Kidney epithelial cell (primary cell): ENCODE measurements around the gene SIM2. TPM values are rescaled to one million over a fixed set of nuclear protein-coding genes. Genes with fewer than 3 reads are reported as not detected.

Experiments used
- DNase-seq: peaks from one replicate; pipeline ENCODE4 v3.0.0-alpha.2; 2010; ENCODE audit warnings: low read depth
- H3K27me3 ChIP-seq: 2 replicates; pipeline ENCODE4 v1.6.0; 2011; ENCODE audit warnings: low read length; ENCODE audit not compliant: control insufficient read depth, insufficient read depth
- H3K36me3 ChIP-seq: 2 replicates; pipeline ENCODE4 v1.5.1; 2011; ENCODE audit warnings: low read length; ENCODE audit not compliant: control insufficient read depth, insufficient read depth
- H3K4me3 ChIP-seq: 2 replicates; pipeline ENCODE4 v1.5.1; 2011; ENCODE audit warnings: low read depth, mild to moderate bottlenecking, control low read depth, low read length
- CTCF ChIP-seq: IDR thresholded peaks from 2 replicates; pipeline ENCODE4 v1.5.1; 2011; ENCODE audit warnings: mild to moderate bottlenecking, moderate library complexity, low read length, control low read depth, inconsistent platforms; ENCODE audit not compliant: insufficient read depth, poor library complexity, severe bottlenecking
- total RNA-seq: library from RNA; depleted of rRNA; stranded (reverse); fragments of >200 nt; gene quantifications from 2 replicates; pipeline ENCODE4 v1.2.3, GENCODE V29; 2015

Gene SIM2
- total RNA-seq, 1 donor from 2014 or later: 9.5 TPM

- H3K4me3 ChIP-seq: no peak overlapping the region
- H3K27me3 ChIP-seq: no peaks in the 10 kb centered on the region
- TF ChIP-seq CTCF: no peak
- no peak for DNase-seq
- H3K36me3 ChIP-seq: no peaks in the 10 kb centered on the region
Observed at GRCh38 chr21:36786186-36786585, 87.3 kb downstream of the SIM2 start.

DNA sequence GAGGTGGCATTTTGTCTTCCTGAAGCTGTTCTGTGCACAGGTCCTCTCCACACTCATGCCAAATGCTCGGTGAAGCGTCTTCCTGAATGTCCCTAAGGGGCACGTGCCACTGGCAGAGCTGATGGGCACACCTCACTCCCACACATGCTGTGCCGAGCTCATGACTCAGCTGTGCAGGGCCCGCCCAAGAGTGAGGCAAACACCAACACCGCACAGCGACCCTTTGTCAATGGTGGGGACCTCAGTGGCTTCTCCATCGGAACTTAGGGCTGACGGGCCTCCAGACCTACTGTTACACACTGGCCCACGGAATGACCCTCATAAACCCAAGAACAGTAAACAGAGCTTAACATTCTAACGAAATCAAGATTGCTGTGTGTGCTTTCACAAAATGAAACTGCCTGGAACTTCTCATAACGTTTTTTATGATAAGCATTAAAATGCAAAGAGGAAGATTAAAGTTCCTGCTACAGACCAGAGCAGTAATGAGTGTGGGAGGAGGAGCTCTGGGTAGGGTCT lies 89.3 kb downstream of the SIM2 start:
- H3K4me3 ChIP-seq: no peak overlapping the region
- H3K36me3 ChIP-seq: no peaks in the 10 kb centered on the region
- H3K27me3 ChIP-seq: no peaks in the 10 kb centered on the region
- DNase-seq: no peak
- no peak for TF ChIP-seq CTCF

- Histone ChIP-seq H3K36me3 (no peaks in the 10 kb centered on the region), H3K27me3 (no peaks in the 10 kb centered on the region), H3K4me3 (no peak overlapping the region)
- DNase-seq: no peak
- no peak for TF ChIP-seq CTCF
Observed at GRCh38 chr21:36790616-36791015, 91.7 kb downstream of the SIM2 start.

GRCh38 chr21:36791180-36791579 lies 92.3 kb downstream of the SIM2 start:
- Histone ChIP-seq H3K27me3 (no peaks in the 10 kb centered on the region), H3K4me3 (no peak overlapping the region), H3K36me3 (no peaks in the 10 kb centered on the region)
- no peak for TF ChIP-seq CTCF
- DNase-seq: no peak

DNA sequence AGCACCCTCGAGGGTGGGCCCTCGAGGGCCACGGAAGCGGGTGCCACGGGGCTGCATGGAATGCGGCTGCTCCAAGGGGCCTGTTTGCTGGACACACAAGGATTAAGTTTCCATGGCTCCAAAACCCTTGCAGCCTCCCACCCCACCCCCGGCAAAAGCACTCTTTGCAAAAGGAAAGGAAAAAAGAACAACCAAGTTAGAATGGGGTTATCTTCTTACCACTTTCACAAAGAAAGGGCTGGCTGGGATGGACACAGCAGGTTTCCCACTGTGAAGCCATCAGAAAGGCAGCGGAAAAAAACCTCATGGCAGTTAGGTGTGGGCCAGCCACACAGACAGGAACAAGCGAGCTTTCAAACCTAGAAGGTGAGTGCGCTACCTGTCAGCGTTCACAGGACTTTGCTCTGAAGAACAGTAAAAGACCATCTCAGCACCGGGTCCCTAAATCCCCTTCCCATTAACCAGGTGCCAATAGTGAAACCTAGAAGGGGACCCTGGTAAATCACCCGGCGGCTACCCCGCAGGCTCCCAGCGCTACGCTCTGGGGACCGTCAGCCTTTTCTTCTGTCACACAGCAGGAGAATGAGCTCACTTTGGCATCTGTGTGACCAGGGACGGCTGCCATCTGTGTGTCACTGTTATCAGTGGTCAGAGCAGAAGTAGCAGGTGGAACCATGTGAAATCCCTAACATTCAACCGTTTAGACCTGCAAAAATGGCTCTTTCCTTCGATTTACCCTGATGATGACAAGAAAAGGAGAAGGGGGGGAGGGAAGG lies 93.0 kb downstream of the SIM2 start:
- H3K4me3 ChIP-seq: no peak overlapping the region
- no peaks in the 10 kb centered on the region for H3K36me3 ChIP-seq
- TF ChIP-seq CTCF: no peak
- no peaks in the 10 kb centered on the region for H3K27me3 ChIP-seq
- DNase-seq: no peak
